Progenitor cell of endocrine pancreas (in vitro differentiated cells): Measurements from ENCODE around the gene MAD1L1. TPM values are rescaled to one million over a fixed set of nuclear protein-coding genes. Genes with fewer than 3 reads are reported as not detected.

Source experiments
- DNase-seq: peaks from one replicate; pipeline ENCODE4 v3.0.0; 2021; ENCODE audit warnings: low spot score; ENCODE audit not compliant: unreplicated experiment
- H3K27ac Mint-ChIP-seq: 2 replicates; pipeline ENCODE4 v1.8.0; 2021; ENCODE audit warnings: mild to moderate bottlenecking, moderate library complexity, mixed read lengths
- H3K27me3 Mint-ChIP-seq: 2 replicates; pipeline ENCODE4 v1.8.0; 2021; ENCODE audit warnings: mixed read lengths
- H3K36me3 Mint-ChIP-seq: 2 replicates; pipeline ENCODE4 v1.8.0; 2022; ENCODE audit warnings: mixed read lengths; ENCODE audit not compliant: insufficient read depth
- H3K4me1 Mint-ChIP-seq: 2 replicates; pipeline ENCODE4 v1.8.0; 2021; ENCODE audit warnings: low read depth, mixed read lengths
- H3K4me3 Mint-ChIP-seq: 2 replicates; pipeline ENCODE4 v1.8.0; 2021; ENCODE audit warnings: low read depth, mild to moderate bottlenecking, moderate library complexity, mixed read lengths
- H3K9me3 Mint-ChIP-seq: 2 replicates; pipeline ENCODE4 v1.8.0; 2021; ENCODE audit warnings: low read depth, mixed read lengths
- total RNA-seq: library from RNA; stranded (reverse); gene quantifications from 2 replicates; pipeline ENCODE4 v1.2.1, GENCODE V29; 2021
- TF ChIP-seq, protein P1 (sequence below): fragments of 200-600 bp; sonication (generic); IDR thresholded peaks from one replicate; pipeline ENCODE4 v1.5.0; 2021; ENCODE audit warnings: antibody characterized with exemption, mild to moderate bottlenecking; ENCODE audit not compliant: unreplicated experiment

MAD1L1 gene
- total RNA-seq, 1 donor from 2014 or later, result 49.8 TPM

DNA sequence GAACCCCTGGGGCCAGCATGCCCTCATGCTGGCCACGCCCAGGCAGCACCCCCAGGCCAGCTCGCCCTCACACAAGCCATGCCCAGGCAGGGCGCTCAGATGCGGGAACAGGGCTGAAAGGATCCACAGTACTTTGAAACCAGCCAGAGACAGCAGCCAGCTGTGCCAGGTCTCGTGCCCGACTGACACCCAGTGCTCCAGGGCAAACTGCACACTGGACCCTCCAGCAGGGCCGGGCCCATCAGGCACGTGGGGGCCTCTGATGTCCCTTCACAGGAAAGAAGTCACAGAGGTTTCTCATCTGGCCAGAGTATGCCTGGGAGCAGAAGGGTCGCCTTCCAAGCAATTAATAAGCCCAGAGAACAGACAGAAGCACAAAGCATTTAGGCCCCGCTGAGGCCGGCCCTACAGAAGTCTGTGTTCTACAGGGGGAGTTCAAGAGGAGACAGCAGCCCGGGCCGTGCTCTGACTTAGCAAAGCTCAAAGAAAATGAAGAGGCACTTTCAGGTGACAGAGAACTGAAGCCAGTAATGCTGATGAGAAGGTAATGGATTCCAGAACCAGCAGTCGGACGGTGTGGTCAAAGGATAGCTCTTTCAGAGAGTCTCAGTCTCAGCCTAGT lies 21.4 kb downstream of the MAD1L1 start:
- TF ChIP-seq, protein P1, sequence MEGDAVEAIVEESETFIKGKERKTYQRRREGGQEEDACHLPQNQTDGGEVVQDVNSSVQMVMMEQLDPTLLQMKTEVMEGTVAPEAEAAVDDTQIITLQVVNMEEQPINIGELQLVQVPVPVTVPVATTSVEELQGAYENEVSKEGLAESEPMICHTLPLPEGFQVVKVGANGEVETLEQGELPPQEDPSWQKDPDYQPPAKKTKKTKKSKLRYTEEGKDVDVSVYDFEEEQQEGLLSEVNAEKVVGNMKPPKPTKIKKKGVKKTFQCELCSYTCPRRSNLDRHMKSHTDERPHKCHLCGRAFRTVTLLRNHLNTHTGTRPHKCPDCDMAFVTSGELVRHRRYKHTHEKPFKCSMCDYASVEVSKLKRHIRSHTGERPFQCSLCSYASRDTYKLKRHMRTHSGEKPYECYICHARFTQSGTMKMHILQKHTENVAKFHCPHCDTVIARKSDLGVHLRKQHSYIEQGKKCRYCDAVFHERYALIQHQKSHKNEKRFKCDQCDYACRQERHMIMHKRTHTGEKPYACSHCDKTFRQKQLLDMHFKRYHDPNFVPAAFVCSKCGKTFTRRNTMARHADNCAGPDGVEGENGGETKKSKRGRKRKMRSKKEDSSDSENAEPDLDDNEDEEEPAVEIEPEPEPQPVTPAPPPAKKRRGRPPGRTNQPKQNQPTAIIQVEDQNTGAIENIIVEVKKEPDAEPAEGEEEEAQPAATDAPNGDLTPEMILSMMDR, result no peak
- Mint-ChIP-seq H3K27ac (no peak overlapping the region), H3K4me1 (no peaks in the 10 kb centered on the region), H3K27me3 (no peaks in the 10 kb centered on the region), H3K36me3 (peaks cover 37% of the 10 kb centered on the region), H3K4me3 (no peak overlapping the region), H3K9me3 (no peaks in the 10 kb centered on the region)
- no peak for DNase-seq

DNA sequence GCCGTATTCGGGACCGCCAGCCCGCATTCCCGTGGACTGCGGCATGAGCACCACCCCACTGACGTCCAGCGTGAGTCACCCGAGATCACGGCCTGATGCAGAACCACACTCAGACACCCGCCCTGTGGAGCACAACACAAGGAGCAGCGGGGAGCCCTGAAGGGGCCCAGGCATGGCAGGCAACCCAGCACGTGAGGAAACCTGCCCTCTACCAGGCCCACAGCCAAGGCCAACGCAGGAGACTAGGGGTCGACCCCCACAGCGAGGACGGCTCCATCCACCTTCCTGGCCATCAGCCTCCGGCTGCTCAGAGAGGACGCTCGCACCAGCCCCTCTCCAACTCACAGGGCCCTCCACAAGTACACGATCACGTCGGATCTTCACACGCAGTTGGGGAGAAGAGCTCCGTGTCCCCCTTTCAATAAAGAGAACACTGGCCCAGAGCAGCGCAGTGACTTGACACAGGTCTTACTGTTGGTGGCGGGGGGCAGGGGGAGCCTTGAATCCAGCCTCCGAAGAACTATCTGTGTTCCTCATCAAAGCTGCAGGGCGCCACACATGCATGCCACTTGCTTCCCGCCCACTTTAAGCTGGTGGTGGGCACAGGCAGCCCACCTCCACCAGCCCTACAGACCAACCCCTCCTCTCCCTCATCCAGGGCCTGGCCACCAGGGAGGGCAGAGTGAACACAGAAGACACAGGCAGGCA lies 22.0 kb downstream of the MAD1L1 start:
- TF ChIP-seq, protein P1, result no peak
- Mint-ChIP-seq H3K9me3 (no peaks in the 10 kb centered on the region), H3K27me3 (no peaks in the 10 kb centered on the region), H3K4me3 (no peak overlapping the region), H3K4me1 (no peaks in the 10 kb centered on the region), H3K27ac (no peak overlapping the region), H3K36me3 (peaks cover 34% of the 10 kb centered on the region)
- no peak for DNase-seq

DNA sequence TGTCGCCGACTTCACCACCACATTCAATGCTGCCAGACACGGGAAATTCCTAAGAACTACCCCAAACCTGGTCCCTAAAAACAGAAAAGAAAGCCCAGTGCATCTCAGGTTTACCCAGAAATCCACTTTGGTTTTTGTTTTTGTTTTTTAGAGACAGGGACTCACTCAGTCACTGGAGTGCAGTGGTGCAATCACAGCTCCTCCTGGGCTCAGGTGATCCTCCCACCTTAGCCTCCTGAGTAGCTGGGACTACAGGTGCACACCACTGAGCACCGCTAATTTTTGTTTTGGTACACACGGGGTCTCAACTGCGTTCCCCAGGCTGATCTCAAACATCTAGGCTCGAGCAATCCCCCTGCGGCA lies 22.8 kb downstream of the MAD1L1 start:
- Mint-ChIP-seq H3K9me3 (no peaks in the 10 kb centered on the region), H3K27ac (no peak overlapping the region), H3K36me3 (peaks cover 36% of the 10 kb centered on the region)

DNA sequence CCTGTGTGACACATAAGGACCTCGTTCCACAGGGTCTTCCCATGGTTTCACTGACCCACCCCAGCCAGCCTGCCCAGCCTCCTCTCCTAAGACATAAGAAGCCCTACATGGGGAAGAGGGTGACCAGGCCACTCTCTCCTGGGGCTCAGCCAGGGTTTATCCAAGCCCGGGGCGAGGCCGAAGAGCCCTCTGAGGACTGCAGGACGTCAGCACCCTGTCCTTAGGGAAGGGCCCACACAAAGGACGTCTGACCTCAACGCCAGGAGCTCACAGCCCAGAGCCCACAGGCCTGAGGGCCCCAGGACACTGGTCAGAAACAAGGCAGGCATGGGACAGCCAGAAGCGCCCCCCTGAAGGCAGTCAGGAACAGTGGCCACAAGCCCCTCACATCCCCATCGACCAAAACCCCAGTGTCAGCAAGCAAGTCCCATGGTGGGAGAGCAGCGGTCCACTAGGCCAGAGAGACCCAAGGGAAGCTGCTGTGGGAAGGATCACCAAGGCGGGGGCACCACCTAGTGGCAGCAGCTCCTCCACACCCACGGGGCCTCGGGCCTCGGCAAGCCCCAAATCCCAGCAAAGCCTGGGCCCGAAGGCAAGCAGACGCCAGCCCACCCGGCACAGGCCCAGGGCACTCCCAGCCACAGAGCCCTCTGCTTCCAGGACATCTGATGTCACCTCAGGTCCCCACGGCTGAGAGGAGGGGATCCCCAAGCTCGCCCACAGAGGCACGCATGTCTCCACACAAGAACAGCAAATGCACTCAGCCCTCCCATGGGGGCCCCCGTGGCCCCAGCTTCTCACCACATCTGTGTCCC lies 23.4 kb downstream of the MAD1L1 start:
- Mint-ChIP-seq H3K9me3 (no peaks in the 10 kb centered on the region), H3K27ac (no peak overlapping the region), H3K27me3 (no peaks in the 10 kb centered on the region), H3K4me1 (no peaks in the 10 kb centered on the region), H3K36me3 (peaks cover 34% of the 10 kb centered on the region), H3K4me3 (no peak overlapping the region)
- DNase-seq, result peak; percentile 66
- TF ChIP-seq, protein P1, result peak; percentile 82

More for the DNA sequence above, 22.8 kb downstream of the MAD1L1 start:
- DNase-seq, result no peak
- no peak overlapping the region for H3K4me3 Mint-ChIP-seq
- TF ChIP-seq, protein P1, result no peak
- H3K27me3 Mint-ChIP-seq, result no peaks in the 10 kb centered on the region
- H3K4me1 Mint-ChIP-seq, result no peaks in the 10 kb centered on the region

DNA sequence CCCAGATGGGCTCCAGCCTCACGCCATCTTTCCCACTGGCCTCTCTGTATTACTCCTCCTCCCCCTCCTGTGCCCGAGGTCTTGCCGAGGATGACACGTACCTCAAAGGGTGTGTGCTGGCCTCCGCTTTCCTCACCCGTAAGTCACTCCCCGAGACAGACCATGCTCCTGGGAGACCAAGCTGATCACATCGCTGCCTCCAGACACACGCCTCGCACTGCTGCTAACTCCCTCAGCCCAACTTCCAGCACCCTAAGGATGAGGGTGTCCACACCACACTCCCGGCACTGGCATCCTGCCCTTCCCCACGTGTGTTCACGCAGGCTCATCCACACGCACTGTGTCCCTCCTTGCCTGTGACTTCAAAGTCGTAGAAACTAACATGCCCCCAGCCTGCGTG lies 24.0 kb downstream of the MAD1L1 start:
- Mint-ChIP-seq H3K4me3 (no peak overlapping the region), H3K27ac (no peak overlapping the region), H3K4me1 (no peaks in the 10 kb centered on the region), H3K9me3 (no peaks in the 10 kb centered on the region), H3K36me3 (peaks cover 30% of the 10 kb centered on the region), H3K27me3 (no peaks in the 10 kb centered on the region)
- TF ChIP-seq, protein P1, result no peak
- no peak for DNase-seq
